GM13976 (cell line): Measurements from ENCODE around the gene PSMB1.

Experiments used
- DNase-seq: peaks from one replicate; pipeline ENCODE4 v3.0.0; 2012; ENCODE audit warnings: low spot score
- in situ Hi-C: fragments of 300-500 bp; cut with MboI; formaldehyde crosslinking; loops from one replicate; pipeline ENCODE4 v1.12.0; 2022; ENCODE audit warnings: low sequenced_read_pairs, mixed read lengths, inconsistent platforms; ENCODE audit not compliant: unreplicated experiment
- TF ChIP-seq, protein P1 (sequence below): IDR thresholded peaks from 2 replicates; pipeline ENCODE4 v1.5.1; 2012; ENCODE audit warnings: borderline replicate concordance, mild to moderate bottlenecking; ENCODE audit not compliant: insufficient read depth; ENCODE audit errors: extremely low read depth, missing control alignments, control extremely low read depth

PSMB1 gene

DNA sequence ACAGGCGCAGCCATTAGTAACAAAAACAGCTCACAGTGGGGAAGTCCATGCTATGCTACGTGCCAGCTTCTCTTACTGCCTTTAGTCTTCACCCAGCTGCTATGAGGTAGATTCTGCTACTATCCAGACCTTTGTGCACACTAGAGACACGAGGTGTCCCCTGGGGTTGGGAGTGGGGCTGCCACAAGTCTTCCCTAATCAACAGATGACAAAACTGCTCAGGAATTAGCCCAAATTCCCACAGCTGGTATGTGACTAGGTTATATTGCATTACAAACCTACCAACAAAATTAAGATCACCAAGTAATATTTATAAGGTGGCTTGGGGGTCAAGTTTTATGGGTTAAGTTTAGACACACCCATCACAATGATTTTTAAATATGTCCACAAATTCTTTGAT is 63.3 kb downstream of the PSMB1 start:
- TF ChIP-seq, protein P1, sequence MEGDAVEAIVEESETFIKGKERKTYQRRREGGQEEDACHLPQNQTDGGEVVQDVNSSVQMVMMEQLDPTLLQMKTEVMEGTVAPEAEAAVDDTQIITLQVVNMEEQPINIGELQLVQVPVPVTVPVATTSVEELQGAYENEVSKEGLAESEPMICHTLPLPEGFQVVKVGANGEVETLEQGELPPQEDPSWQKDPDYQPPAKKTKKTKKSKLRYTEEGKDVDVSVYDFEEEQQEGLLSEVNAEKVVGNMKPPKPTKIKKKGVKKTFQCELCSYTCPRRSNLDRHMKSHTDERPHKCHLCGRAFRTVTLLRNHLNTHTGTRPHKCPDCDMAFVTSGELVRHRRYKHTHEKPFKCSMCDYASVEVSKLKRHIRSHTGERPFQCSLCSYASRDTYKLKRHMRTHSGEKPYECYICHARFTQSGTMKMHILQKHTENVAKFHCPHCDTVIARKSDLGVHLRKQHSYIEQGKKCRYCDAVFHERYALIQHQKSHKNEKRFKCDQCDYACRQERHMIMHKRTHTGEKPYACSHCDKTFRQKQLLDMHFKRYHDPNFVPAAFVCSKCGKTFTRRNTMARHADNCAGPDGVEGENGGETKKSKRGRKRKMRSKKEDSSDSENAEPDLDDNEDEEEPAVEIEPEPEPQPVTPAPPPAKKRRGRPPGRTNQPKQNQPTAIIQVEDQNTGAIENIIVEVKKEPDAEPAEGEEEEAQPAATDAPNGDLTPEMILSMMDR = no peak
- in situ Hi-C loops = no loop called here
- DNase-seq = no peak

DNA sequence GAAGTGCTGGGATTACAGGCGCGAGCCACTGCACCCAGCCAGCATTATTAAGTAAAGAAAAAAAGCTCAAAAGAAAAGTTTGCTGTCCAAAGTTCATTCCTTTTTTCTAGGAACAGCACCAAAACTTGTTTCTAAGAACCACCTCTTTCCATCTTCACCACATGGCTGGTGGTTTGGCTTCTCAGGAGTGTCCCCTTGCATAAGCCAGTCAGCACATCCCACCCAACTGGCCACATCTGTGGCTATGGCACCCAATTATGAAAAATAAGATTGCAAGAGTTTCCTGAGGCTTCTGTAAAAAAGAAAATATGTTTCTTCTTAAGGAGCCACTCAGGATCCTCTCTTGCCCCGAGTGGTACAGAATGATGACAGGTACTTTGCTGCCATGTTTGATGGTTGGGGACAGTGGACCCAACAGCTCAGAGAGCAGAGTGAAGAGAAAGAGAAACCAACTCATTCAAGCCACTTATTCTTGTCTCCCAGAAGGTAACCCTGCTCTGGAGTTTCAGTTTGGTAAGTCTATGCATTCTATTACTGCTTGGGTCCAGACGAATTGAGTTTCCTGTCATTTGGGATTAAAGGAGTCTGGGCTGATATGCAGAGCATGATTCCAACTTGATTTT is 65.3 kb downstream of the PSMB1 start:
- TF ChIP-seq, protein P1 = no peak
- DNase-seq = no peak
- in situ Hi-C loops = no loop called here

DNA sequence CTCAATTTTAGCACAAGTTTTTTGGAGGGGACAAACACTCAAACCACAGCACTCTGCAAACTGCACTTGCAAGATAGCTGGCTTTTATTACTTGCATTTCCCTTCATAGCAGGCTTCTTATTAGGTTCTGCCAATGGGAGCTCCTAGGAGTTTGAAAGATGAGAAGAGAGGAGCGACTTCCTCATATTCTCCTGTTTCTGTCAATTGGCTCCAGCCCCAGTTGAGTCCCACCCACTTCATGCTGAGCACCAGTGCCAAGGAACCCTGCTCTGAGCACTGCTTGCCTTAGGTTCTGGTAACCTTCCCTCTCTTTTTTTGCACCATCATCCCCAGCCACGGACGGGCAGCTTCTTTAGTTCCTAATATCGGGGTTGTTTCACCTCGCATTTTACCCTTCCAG is 67.9 kb downstream of the PSMB1 start:
- DNase-seq = no peak
- in situ Hi-C loops = no loop called here
- TF ChIP-seq, protein P1 = no peak
